ENCODE data around the gene CYP27B1.

DNA sequence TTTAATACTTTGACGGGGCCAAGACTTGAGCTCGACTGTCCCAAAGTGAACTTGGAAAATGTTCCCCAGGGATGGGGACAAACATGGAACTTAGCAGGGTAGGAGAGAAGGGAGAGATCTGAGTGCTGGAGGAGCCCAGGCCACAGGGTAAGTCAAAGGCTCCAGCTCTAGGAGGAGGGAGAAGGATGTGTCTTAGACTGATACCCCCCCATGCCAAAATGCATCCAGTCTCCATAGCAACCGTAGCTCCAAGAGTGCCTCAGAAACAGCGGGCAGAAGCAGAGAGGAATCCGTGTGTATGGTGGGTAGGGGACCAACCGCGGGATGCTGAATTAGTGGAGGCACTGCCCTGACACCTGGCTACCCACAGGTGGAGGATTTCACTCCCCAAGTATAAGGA lies 27.5 kb downstream of the CYP27B1 start:
- TF ChIP-seq, protein P1, sequence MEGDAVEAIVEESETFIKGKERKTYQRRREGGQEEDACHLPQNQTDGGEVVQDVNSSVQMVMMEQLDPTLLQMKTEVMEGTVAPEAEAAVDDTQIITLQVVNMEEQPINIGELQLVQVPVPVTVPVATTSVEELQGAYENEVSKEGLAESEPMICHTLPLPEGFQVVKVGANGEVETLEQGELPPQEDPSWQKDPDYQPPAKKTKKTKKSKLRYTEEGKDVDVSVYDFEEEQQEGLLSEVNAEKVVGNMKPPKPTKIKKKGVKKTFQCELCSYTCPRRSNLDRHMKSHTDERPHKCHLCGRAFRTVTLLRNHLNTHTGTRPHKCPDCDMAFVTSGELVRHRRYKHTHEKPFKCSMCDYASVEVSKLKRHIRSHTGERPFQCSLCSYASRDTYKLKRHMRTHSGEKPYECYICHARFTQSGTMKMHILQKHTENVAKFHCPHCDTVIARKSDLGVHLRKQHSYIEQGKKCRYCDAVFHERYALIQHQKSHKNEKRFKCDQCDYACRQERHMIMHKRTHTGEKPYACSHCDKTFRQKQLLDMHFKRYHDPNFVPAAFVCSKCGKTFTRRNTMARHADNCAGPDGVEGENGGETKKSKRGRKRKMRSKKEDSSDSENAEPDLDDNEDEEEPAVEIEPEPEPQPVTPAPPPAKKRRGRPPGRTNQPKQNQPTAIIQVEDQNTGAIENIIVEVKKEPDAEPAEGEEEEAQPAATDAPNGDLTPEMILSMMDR (conservative IDR thresholded peaks at IDR 0.05; ENCODE audit: low read depth in 2 of 2), result no peak
- no peak for TF ChIP-seq EZH2 (IDR thresholded peaks at IDR 0.05; ENCODE audit: low read depth, unreplicated experiment)
- no peak for TF ChIP-seq NANOG (IDR thresholded peaks at IDR 0.05; ENCODE audit: borderline replicate concordance)
- TF ChIP-seq, protein P2, sequence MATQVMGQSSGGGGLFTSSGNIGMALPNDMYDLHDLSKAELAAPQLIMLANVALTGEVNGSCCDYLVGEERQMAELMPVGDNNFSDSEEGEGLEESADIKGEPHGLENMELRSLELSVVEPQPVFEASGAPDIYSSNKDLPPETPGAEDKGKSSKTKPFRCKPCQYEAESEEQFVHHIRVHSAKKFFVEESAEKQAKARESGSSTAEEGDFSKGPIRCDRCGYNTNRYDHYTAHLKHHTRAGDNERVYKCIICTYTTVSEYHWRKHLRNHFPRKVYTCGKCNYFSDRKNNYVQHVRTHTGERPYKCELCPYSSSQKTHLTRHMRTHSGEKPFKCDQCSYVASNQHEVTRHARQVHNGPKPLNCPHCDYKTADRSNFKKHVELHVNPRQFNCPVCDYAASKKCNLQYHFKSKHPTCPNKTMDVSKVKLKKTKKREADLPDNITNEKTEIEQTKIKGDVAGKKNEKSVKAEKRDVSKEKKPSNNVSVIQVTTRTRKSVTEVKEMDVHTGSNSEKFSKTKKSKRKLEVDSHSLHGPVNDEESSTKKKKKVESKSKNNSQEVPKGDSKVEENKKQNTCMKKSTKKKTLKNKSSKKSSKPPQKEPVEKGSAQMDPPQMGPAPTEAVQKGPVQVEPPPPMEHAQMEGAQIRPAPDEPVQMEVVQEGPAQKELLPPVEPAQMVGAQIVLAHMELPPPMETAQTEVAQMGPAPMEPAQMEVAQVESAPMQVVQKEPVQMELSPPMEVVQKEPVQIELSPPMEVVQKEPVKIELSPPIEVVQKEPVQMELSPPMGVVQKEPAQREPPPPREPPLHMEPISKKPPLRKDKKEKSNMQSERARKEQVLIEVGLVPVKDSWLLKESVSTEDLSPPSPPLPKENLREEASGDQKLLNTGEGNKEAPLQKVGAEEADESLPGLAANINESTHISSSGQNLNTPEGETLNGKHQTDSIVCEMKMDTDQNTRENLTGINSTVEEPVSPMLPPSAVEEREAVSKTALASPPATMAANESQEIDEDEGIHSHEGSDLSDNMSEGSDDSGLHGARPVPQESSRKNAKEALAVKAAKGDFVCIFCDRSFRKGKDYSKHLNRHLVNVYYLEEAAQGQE (IDR thresholded peaks at IDR 0.05; ENCODE audit: unreplicated experiment), result no peak
- TF ChIP-seq POLR2AphosphoS5 (IDR thresholded peaks at IDR 0.05; ENCODE audit: low read depth), result no peak
